ENCODE results near the gene IRX5. TPM values are rescaled to one million over a fixed set of nuclear protein-coding genes. Genes with fewer than 3 reads are reported as not detected.

IRX5 gene
- total RNA-seq, 1 donor from 2014 or later, result 4.7 TPM

DNA sequence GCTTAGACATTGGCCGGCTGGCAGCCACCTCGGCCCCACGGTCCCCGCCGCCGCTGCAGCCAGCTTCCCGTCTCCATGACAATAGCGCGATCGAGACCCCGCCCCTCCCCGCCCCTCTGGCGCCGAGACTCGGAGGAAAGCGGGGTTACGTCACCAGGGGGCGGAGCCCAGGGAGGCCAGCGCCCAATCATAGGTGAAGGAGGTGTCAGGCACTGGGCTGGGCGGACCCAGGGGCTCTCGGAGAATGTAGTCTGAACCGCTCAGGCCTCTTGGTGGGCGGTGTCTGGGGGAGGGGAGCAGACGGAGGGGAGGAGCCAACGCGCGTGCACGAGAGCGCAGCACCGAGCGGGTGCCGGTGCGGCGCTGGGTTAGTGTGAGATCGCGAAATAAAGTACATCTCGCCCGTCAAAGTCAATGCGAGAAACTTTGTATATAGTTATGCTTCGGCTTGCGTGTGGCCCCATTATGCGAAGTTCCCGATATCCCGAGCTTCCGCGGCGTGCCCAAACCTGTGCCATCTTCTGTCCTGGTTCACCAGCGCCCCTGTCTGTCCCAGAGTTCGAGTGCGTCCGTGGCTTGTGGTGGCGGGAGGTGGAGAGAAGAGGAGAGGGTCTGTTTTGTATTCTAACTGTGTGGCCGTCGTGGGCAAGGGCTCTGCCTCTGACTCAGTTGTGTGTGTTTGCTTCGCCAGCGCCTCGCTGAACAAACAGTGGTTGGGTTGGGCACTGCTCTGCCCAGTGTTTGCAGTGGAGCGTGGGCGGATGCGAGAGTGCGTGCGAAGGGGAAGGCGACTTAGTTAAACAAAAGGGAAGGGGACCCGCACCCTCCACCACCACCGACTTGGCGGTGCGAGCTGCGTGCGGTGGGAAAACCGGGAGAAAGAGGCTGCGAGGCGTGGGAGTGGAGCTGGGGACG lies 1.3 kb upstream of the IRX5 start:
- H3K4me3 Mint-ChIP-seq (ENCODE audit: unreplicated experiment), result peak overlapping the region; percentile 97
- H3K36me3 Mint-ChIP-seq (ENCODE audit: unreplicated experiment), result no peaks in the 10 kb centered on the region
- peak overlapping the region; percentile 89 for H3K27ac Mint-ChIP-seq (ENCODE audit: unreplicated experiment)
- peaks cover 18% of the 10 kb centered on the region for H3K27me3 Mint-ChIP-seq (ENCODE audit: unreplicated experiment)
- TF ChIP-seq, protein P1, sequence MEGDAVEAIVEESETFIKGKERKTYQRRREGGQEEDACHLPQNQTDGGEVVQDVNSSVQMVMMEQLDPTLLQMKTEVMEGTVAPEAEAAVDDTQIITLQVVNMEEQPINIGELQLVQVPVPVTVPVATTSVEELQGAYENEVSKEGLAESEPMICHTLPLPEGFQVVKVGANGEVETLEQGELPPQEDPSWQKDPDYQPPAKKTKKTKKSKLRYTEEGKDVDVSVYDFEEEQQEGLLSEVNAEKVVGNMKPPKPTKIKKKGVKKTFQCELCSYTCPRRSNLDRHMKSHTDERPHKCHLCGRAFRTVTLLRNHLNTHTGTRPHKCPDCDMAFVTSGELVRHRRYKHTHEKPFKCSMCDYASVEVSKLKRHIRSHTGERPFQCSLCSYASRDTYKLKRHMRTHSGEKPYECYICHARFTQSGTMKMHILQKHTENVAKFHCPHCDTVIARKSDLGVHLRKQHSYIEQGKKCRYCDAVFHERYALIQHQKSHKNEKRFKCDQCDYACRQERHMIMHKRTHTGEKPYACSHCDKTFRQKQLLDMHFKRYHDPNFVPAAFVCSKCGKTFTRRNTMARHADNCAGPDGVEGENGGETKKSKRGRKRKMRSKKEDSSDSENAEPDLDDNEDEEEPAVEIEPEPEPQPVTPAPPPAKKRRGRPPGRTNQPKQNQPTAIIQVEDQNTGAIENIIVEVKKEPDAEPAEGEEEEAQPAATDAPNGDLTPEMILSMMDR (IDR thresholded peaks at IDR 0.05; ENCODE audit: partially characterized antibody, unreplicated experiment), result no peak
- peak; percentile 100 for DNase-seq
- H3K4me1 Mint-ChIP-seq (ENCODE audit: low read depth, unreplicated experiment), result peaks cover 12% of the 10 kb centered on the region
- H3K9me3 Mint-ChIP-seq (ENCODE audit: unreplicated experiment), result peaks cover 12% of the 10 kb centered on the region

DNA sequence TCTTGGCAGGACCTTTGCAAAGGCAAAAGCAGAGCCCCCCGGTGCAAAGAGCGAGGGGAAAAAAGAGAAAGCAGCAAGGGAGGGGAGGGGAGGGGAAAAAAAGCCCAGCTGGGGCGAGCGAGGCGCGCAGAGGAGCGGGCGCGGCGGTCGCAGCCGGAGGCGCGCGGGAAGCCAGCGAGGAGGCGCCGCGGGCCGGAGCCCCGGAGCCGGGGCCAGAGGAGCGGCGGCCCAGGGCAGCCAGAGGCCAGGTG lies 129 bp downstream of the IRX5 start:
- DNase-seq, result no peak
- TF ChIP-seq, protein P1 (IDR thresholded peaks at IDR 0.05; ENCODE audit: partially characterized antibody, unreplicated experiment), result no peak
- Mint-ChIP-seq H3K4me3 (ENCODE audit: unreplicated experiment) (peak overlapping the region; percentile 97), H3K27me3 (ENCODE audit: unreplicated experiment) (peaks cover 20% of the 10 kb centered on the region), H3K4me1 (ENCODE audit: low read depth, unreplicated experiment) (peaks cover 20% of the 10 kb centered on the region), H3K9me3 (ENCODE audit: unreplicated experiment) (peaks cover 14% of the 10 kb centered on the region), H3K27ac (ENCODE audit: unreplicated experiment) (no peak overlapping the region), H3K36me3 (ENCODE audit: unreplicated experiment) (no peaks in the 10 kb centered on the region)

DNA sequence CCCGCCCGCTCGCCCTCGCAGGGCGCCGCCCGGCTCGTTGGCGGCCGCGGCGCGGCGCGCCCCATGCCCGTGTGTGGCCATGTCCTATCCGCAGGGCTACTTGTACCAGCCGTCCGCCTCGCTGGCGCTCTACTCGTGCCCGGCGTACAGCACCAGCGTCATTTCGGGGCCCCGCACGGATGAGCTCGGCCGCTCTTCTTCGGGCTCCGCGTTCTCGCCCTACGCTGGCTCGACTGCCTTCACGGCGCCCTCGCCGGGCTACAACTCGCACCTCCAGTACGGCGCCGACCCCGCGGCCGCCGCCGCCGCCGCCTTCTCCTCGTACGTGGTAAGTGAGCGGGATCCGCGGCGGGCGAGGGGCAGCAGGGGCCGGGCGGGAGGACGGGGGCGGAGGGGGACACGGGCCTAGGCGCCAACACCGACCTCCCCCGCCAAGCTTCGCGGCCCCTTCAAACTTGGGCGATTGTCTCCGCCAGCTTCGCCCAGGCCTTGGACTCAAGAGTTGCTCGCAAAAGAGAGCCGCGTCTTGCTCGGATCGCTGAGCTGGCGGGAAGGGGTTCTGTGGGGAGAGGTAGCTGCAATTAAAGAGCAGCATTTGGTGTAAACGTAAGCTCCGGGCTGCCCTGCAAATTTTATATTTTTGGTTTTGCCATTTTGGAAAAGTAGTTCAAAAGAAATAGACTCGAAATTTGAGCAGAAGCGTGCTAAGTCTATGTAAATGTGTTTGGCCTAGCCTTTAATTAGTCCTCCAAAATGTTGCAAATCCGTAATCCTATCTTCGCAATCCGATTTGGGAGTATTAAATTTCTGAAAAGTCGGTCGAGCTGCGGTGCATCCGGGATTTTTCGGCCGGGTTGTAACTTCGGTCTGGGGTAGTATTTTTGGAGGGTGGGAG lies 702 bp downstream of the IRX5 start:
- Mint-ChIP-seq H3K36me3 (ENCODE audit: unreplicated experiment) (no peaks in the 10 kb centered on the region), H3K4me3 (ENCODE audit: unreplicated experiment) (peak overlapping the region; percentile 84), H3K9me3 (ENCODE audit: unreplicated experiment) (peaks cover 14% of the 10 kb centered on the region), H3K27me3 (ENCODE audit: unreplicated experiment) (peaks cover 23% of the 10 kb centered on the region), H3K4me1 (ENCODE audit: low read depth, unreplicated experiment) (peaks cover 20% of the 10 kb centered on the region), H3K27ac (ENCODE audit: unreplicated experiment) (no peak overlapping the region)
- TF ChIP-seq, protein P1 (IDR thresholded peaks at IDR 0.05; ENCODE audit: partially characterized antibody, unreplicated experiment), result no peak
- DNase-seq, result peak; percentile 55

DNA sequence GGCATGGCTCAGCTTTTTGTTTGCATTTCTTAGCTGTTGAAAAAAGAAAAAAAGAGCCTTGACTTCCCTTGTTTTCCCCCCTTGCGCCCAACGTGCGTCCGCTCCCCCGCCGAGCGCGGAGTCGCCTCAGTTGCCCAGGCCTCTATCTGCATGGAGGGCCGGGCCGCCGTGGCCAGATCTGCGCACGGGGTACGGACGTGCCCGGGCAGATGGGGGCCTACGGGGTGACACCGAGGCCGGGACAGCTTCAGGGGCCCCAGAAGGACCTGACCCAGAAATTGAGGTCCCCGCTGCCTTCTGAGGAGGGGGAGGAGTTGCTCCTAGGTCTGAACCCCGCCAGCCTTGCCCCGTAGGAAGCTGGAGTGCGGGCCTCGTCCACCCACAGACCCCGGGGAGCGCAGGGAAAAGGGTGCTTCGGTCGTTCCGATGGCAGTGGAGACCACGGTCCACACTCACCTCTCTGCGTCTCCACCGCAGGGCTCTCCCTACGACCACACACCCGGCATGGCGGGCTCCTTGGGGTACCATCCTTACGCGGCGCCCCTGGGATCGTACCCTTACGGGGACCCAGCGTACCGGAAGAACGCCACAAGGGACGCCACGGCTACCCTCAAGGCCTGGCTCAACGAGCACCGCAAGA lies 1.5 kb downstream of the IRX5 start:
- no peak for DNase-seq
- peaks cover 14% of the 10 kb centered on the region for H3K9me3 Mint-ChIP-seq (ENCODE audit: unreplicated experiment)
- TF ChIP-seq, protein P1 (IDR thresholded peaks at IDR 0.05; ENCODE audit: partially characterized antibody, unreplicated experiment), result no peak
- H3K36me3 Mint-ChIP-seq (ENCODE audit: unreplicated experiment), result no peaks in the 10 kb centered on the region
- peaks cover 23% of the 10 kb centered on the region for H3K4me1 Mint-ChIP-seq (ENCODE audit: low read depth, unreplicated experiment)
- H3K27ac Mint-ChIP-seq (ENCODE audit: unreplicated experiment), result no peak overlapping the region
- H3K4me3 Mint-ChIP-seq (ENCODE audit: unreplicated experiment), result peak overlapping the region; percentile 86
- peaks cover 28% of the 10 kb centered on the region for H3K27me3 Mint-ChIP-seq (ENCODE audit: unreplicated experiment)
